NCI-H774 (cell line): Measurements from ENCODE around the gene KLHDC8A.
A peak's percentile ranks its signal among the peaks of the same experiment; 100 is the strongest.
"Not testable (repeated sequence)": the region's sequence is repeated elsewhere in the genome, so short reads cannot be mapped to it uniquely, and the experiment has no call there.

Experiments used
- DNase-seq: peaks from one replicate; lab custom pipeline; 2025; lab: John Stamatoyannopoulos, UW

KLHDC8A gene

GRCh38 chr1:205318231-205318991 is 38.3 kb downstream of the KLHDC8A start:
- DNase-seq, result peak; percentile 88

GRCh38 chr1:205317311-205317917 is 39.3 kb downstream of the KLHDC8A start:
- DNase-seq, result peak; percentile 93

DNA sequence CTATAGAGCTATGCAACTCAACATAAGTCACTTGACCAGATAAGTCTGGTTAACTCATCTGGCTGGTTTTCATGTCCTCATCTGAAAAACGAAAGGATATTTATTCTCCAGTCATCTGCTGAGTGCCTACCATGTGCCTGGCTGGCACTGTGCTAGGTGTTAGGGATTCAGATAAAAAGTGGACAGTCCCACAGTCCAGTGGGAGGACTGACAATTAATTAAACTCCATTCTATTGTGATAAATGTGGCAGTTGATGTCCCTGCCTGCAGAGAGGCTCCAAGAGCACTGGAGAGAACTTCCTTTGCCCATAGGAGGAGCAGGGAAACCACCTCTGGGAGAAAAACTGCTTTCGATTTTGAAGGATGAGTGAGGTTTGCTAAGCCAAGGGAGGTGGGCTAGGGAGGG is 40.6 kb downstream of the KLHDC8A start:
- no peak for DNase-seq

- peak; percentile 22 for DNase-seq
Measured at GRCh38 chr1:205315008-205315618, 41.6 kb downstream of the KLHDC8A start.

DNA sequence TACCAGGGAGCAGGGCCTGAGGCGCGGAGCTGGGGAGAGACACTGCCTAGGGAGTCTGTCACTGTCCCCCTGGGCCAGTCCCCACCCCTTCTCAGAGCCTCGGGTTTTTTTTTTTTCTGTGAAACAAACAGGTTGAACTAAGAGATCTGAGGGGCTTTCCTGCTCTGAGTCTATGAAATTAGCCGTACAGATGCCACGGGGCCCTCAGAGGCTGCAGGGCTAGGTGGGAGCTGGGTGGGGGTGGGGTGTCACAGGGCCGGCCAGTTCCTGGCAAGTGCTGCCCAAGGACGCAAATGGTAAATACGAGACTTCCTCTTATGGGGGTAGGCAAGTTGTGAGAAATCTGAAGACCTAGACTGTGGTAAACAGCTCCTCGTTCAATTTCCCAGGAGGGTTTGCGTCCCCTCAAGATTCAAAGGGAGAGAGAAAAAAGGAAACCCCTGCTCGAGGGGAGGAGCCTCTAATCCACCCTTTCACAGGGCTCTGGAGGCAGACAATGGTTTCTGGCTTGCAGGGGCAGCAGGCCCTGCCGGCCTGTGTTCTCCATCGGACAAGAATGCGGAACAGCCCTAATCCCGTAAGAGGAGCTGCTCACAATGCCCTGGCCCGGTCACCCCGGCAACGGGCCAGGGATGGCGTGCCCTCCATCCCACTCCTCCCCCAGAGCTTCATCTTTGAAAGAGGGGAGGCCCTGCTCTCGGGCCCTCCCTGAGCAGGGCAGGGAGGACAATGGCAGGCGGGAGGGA is 43.0 kb downstream of the KLHDC8A start:
- DNase-seq, result no peak

GRCh38 chr1:205312866-205313562 is 43.7 kb downstream of the KLHDC8A start:
- no peak for DNase-seq

- no peak for DNase-seq
Measured at GRCh38 chr1:205310976-205311704, 45.6 kb downstream of the KLHDC8A start.

DNA sequence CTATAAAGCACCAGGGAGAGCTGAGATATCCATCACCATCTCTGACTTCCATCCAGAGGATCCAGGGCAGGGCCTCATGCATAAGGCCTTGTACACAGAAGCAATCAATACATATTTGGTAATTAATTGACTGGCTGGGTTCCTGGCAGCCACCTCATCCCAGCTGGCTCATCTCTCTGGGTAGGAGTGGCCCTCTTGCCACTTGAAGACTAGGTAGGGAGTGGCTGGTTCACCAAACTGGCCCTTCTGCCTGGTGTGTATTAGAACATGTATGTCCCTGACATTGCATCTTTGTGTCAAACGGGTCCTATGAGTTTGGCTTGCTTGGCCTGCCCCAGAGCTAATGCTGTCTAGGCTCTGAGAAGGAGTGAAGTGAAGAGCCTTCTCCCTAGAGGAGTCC is 47.0 kb downstream of the KLHDC8A start:
- DNase-seq, result no peak

- no peak for DNase-seq
Measured at GRCh38 chr1:205306929-205307566, 49.7 kb downstream of the KLHDC8A start.

GRCh38 chr1:205304695-205305070 is 52.0 kb downstream of the KLHDC8A start:
- DNase-seq, result no peak

GRCh38 chr1:205304046-205304694 is 52.6 kb downstream of the KLHDC8A start:
- DNase-seq, result no peak

DNA sequence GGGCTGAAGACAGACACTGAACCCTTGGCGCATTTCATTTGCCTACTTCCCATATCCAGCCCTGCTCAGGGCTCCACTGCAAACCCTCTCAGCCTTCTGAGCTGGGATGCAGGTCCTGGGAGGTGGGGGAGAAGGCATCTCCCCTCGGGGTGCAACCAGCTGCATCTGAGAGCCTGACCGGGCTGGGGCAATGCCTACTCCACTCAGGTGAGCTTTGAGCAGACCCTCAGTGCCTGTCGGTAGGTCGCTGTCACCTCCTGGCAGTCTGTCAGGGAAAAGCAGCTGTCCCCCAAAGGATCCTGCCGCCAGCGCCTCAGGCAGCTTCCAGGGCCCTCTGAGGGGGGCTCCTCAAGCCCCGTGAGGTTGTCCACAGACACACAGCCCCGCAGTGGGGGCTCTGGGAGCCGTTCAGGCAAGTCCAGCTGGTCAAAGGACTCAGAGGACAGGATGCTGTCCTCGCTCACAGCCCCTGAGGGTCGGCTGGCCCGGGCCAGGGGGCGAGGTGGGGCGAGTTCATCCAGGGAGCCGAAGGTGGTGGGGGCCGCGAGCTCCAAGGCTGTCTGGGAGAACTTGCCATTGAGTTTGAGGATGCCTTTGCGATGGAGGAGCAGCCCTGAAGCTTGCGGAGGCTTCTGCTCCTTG is 53.4 kb downstream of the KLHDC8A start:
- DNase-seq, result no peak

DNA sequence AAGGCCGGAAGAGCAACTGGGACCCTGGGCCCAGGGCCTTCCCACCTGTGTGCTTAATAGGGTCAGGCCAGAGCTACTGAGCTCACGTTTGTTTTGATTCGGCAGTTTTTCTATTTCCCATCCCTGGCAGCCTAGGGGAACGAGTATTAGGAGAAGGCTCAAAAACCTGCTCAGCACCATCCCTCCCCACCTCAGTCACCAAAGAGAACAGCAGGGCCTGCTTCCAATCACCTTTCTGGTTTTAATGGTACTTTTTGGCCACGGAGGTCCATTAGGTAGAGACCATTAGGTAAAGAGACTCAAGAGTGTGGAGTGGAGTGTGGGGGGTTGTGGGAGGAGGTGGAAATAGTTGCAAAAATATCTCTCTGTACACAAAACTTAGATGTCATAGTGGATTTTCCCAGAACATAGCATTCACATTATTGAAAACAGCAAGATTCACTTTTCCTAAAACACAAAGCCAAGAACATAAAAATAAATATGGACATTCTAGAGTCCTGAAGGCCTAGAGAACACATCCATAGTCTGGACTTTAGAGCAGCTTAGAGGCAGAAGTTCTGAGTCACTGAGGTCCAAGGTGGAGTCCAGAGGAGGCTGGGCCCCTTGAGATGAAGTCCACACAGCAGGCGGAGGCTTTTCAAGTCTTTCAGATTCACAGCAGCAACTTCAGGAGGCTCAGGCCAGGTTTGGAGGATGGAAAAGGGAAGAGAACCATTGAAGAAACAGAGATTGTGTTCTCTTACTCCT is 54.7 kb downstream of the KLHDC8A start:
- no peak for DNase-seq

- no peak for DNase-seq
Measured at GRCh38 chr1:205301205-205301821, 55.4 kb downstream of the KLHDC8A start.

- DNase-seq, result no peak
Measured at GRCh38 chr1:205300149-205300548, 56.6 kb downstream of the KLHDC8A start.

DNA sequence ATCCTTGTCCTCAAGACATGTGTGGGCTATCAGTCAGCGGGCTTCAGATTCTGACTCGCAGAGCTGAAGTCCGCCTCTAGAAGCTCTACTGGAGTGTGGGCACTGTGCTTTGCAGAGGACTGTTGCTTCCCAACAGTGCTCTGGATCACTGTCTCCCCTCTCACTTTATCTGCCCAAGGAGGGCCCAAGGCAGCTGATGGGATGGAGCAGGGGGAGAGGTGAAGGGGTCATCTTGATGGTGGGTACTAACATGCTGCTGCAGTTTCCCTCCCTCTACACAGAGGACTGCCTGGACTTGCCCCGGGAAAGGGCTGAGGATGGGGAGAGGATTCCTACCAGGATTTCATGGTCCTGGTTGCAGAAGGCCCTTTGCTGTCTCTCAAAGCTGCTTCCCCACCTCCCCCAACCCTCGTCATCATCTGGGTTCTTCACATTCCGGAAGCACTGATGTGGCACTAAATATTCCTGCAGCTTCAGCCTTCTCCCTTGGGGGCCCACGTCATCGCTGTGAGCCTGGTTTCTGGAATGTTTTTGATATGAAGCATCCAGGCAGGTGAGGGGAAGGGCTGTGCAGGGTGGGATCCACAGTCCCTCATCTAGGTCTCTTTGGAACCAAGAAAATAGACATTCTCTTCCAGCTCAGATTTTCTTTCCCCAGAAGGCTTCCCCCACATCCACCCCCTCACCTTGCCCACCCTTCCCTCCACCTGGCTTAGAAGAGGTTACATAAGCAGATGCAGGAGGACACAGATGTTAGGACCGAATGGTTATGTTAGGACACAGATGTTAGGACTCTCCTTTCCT is 58.3 kb downstream of the KLHDC8A start:
- no peak for DNase-seq

DNA sequence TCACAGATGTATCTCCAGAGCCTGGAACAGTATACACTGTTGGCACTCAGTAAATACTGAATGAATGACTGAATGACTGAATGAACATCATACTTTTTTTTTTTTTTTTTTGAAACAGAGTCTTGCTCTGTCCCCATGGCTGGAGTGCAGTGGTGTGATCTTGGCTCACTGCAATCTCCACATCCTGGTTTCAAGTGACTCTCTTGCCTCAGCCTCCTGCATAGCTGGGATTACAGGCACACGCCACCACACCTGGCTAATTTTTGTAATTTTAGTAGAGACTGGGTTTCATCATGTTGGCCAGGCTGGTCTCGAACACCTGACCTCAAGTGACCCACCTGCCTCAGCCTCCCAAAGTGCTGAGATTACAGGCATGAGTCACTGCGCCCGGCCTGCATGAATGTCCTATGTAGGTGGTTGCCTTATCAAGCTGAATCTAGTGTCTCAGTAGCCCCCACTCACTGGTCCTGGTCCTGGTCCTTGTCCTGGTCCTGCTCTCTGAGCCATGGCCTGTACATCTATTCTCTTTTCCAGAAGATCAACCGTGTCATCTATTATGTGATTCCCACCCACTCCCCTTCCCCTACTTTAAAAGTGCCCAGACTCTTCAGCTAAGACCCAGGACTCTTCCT is 59.1 kb downstream of the KLHDC8A start:
- DNase-seq, result not testable (repeated sequence)
